ENCODE data around the gene PTCH2. TPM values are rescaled to one million over a fixed set of nuclear protein-coding genes. Genes with fewer than 3 reads are reported as not detected.

The PTCH2 gene
- total and polyA plus RNA-seq, 2 of the 13 experiments (the other 11 are each of a cell fraction or from before 2014, with no cell fraction given) = 0.60 to 1.5 TPM

DNA sequence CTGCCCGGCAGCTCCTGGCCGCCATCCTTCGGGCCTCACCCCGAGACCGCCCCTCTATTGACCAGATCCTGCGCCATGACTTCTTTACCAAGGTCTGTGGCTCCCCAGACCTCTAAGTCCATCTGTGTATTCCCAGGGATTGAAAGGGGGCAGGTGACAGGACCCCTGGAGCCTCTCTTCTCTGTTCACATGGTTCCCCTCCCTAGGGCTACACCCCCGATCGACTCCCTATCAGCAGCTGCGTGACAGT is 40.1 kb downstream of the PTCH2 start (continued):
- TF ChIP-seq, protein P1, sequence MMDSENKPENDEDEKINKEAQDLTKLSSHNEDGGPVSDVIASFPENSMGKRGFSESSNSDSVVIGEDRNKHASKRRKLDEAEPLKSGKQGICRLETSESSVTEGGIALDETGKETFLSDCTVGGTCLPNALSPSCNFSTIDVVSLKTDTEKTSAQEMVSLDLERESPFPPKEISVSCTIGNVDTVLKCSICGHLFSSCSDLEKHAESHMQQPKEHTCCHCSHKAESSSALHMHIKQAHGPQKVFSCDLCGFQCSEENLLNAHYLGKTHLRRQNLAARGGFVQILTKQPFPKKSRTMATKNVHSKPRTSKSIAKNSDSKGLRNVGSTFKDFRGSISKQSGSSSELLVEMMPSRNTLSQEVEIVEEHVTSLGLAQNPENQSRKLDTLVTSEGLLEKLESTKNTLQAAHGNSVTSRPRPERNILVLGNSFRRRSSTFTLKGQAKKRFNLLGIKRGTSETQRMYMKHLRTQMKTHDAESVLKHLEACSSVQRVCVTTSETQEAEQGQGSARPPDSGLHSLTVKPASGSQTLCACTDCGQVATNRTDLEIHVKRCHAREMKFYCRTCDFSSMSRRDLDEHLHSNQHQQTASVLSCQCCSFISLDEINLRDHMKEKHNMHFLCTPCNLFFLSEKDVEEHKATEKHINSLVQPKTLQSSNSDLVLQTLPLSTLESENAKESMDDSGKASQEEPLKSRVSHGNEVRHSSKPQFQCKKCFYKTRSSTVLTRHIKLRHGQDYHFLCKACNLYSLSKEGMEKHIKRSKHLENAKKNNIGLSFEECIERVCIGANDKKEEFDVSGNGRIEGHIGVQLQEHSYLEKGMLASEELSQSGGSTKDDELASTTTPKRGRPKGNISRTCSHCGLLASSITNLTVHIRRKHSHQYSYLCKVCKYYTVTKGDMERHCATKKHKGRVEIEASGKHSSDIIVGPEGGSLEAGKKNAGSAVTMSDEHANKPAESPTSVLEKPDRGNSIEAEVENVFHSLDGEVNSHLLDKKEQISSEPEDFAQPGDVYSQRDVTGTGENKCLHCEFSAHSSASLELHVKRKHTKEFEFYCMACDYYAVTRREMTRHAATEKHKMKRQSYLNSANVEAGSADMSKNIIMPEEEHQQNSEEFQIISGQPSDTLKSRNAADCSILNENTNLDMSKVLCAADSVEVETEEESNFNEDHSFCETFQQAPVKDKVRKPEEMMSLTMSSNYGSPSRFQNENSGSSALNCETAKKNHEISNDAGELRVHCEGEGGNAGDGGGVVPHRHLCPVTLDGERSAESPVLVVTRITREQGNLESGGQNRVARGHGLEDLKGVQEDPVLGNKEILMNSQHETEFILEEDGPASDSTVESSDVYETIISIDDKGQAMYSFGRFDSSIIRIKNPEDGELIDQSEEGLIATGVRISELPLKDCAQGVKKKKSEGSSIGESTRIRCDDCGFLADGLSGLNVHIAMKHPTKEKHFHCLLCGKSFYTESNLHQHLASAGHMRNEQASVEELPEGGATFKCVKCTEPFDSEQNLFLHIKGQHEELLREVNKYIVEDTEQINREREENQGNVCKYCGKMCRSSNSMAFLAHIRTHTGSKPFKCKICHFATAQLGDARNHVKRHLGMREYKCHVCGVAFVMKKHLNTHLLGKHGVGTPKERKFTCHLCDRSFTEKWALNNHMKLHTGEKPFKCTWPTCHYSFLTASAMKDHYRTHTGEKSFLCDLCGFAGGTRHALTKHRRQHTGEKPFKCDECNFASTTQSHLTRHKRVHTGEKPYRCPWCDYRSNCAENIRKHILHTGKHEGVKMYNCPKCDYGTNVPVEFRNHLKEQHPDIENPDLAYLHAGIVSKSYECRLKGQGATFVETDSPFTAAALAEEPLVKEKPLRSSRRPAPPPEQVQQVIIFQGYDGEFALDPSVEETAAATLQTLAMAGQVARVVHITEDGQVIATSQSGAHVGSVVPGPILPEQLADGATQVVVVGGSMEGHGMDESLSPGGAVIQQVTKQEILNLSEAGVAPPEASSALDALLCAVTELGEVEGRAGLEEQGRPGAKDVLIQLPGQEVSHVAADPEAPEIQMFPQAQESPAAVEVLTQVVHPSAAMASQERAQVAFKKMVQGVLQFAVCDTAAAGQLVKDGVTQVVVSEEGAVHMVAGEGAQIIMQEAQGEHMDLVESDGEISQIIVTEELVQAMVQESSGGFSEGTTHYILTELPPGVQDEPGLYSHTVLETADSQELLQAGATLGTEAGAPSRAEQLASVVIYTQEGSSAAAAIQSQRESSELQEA (CRISPR knock-in tag; IDR thresholded peaks at IDR 0.05; ENCODE audit: not compliant biosample characterization) = no peak
- TF ChIP-seq KAT8 (CRISPR knock-in tag; IDR thresholded peaks at IDR 0.05) (no peak), MYNN (CRISPR knock-in tag; IDR thresholded peaks at IDR 0.05; ENCODE audit: low read depth) (no peak), NR3C1 (CRISPR knock-in tag; IDR thresholded peaks at IDR 0.05) (no peak), FIP1L1 (IDR thresholded peaks at IDR 0.05; ENCODE audit: borderline replicate concordance, insufficient read depth, low read depth, low read length) (no peak), ZNF530 (CRISPR knock-in tag; IDR thresholded peaks at IDR 0.05; ENCODE audit: low read depth) (no peak), ZZZ3 (CRISPR knock-in tag; IDR thresholded peaks at IDR 0.05; ENCODE audit: borderline replicate concordance) (no peak), KDM3A (CRISPR knock-in tag; IDR thresholded peaks at IDR 0.05; ENCODE audit: low read depth) (no peak), ZFP41 (CRISPR knock-in tag; IDR thresholded peaks at IDR 0.05; ENCODE audit: borderline replicate concordance) (no peak)
- TF ChIP-seq, protein P2, sequence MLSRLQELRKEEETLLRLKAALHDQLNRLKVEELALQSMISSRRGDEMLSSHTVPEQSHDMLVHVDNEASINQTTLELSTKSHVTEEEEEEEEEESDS (CRISPR knock-in tag; IDR thresholded peaks at IDR 0.05; ENCODE audit: borderline replicate concordance) = no peak
- TF ChIP-seq, protein P3, sequence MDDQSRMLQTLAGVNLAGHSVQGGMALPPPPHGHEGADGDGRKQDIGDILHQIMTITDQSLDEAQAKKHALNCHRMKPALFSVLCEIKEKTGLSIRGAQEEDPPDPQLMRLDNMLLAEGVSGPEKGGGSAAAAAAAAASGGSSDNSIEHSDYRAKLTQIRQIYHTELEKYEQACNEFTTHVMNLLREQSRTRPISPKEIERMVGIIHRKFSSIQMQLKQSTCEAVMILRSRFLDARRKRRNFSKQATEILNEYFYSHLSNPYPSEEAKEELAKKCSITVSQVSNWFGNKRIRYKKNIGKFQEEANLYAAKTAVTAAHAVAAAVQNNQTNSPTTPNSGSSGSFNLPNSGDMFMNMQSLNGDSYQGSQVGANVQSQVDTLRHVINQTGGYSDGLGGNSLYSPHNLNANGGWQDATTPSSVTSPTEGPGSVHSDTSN (CRISPR knock-in tag; IDR thresholded peaks at IDR 0.05; ENCODE audit: borderline replicate concordance) = no peak
- TF ChIP-seq, protein P4, sequence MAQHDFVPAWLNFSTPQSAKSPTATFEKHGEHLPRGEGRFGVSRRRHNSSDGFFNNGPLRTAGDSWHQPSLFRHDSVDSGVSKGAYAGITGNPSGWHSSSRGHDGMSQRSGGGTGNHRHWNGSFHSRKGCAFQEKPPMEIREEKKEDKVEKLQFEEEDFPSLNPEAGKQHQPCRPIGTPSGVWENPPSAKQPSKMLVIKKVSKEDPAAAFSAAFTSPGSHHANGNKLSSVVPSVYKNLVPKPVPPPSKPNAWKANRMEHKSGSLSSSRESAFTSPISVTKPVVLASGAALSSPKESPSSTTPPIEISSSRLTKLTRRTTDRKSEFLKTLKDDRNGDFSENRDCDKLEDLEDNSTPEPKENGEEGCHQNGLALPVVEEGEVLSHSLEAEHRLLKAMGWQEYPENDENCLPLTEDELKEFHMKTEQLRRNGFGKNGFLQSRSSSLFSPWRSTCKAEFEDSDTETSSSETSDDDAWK (CRISPR knock-in tag; IDR thresholded peaks at IDR 0.05) = no peak

Data from HepG2 (cell line).